GM12874 (cell line): ENCODE results near the gene HOMER1.

ENCODE experiments used
- CTCF ChIP-seq: IDR thresholded peaks from 2 replicates; pipeline ENCODE4 v1.5.1; 2011; ENCODE audit warnings: low read depth, mild to moderate bottlenecking, control low read depth, low read length, moderate library complexity; ENCODE audit not compliant: insufficient read depth

The HOMER1 gene

GRCh38 chr5:79349047-79349446, 164.9 kb downstream of the HOMER1 start:
- no peak for TF ChIP-seq CTCF

GRCh38 chr5:79346420-79346824, 167.5 kb downstream of the HOMER1 start:
- TF ChIP-seq CTCF: no peak

- no peak for TF ChIP-seq CTCF
These were observed 179.9 kb downstream of the HOMER1 start for GRCh38 chr5:79333852-79334557.

GRCh38 chr5:79330071-79330470, 183.9 kb downstream of the HOMER1 start:
- TF ChIP-seq CTCF: no peak

GRCh38 chr5:79329453-79329852, 184.5 kb downstream of the HOMER1 start:
- no peak for TF ChIP-seq CTCF
